ENCODE data around the gene FGF9.

FGF9 gene

GRCh38 chr13:21691500-21691899 is 20.6 kb downstream of the FGF9 start:
- no peak overlapping the region for H3K4me3 ChIP-seq (replicated peaks; ENCODE audit: low read depth, low read length)
- no peak for DNase-seq (ENCODE audit: extremely low read depth, insufficient read length)
- H3K27me3 ChIP-seq (replicated peaks; ENCODE audit: control insufficient read depth, insufficient read depth, low read length), result 0 out of 2 replicates have a peak, but pooled peaks cover 2% of the 10 kb centered on the region
- TF ChIP-seq CTCF (IDR thresholded peaks at IDR 0.05; ENCODE audit: insufficient read depth, low read length, poor library complexity, severe bottlenecking), result no peak
- H3K36me3 ChIP-seq (ENCODE audit: control insufficient read depth, insufficient read depth, low read length), result no peaks in the 10 kb centered on the region

GRCh38 chr13:21691928-21692327 is 21.1 kb downstream of the FGF9 start:
- H3K4me3 ChIP-seq (replicated peaks; ENCODE audit: low read depth, low read length), result no peak overlapping the region

GRCh38 chr13:21694831-21695230 is 24.0 kb downstream of the FGF9 start:
- Histone ChIP-seq H3K4me3 (replicated peaks; ENCODE audit: low read depth, low read length) (no peak overlapping the region), H3K36me3 (ENCODE audit: control insufficient read depth, insufficient read depth, low read length) (no peaks in the 10 kb centered on the region), H3K27me3 (replicated peaks; ENCODE audit: control insufficient read depth, insufficient read depth, low read length) (0 out of 2 replicates have a peak, but pooled peaks cover 2% of the 10 kb centered on the region)
- no peak for DNase-seq (ENCODE audit: extremely low read depth, insufficient read length)
- TF ChIP-seq CTCF (IDR thresholded peaks at IDR 0.05; ENCODE audit: insufficient read depth, low read length, poor library complexity, severe bottlenecking), result no peak

More at GRCh38 chr13:21691928-21692327, 21.1 kb downstream of the FGF9 start:
- no peak for DNase-seq (ENCODE audit: extremely low read depth, insufficient read length)
- 0 out of 2 replicates have a peak, but pooled peaks cover 2% of the 10 kb centered on the region for H3K27me3 ChIP-seq (replicated peaks; ENCODE audit: control insufficient read depth, insufficient read depth, low read length)
- no peaks in the 10 kb centered on the region for H3K36me3 ChIP-seq (ENCODE audit: control insufficient read depth, insufficient read depth, low read length)
- TF ChIP-seq CTCF (IDR thresholded peaks at IDR 0.05; ENCODE audit: insufficient read depth, low read length, poor library complexity, severe bottlenecking), result no peak

GRCh38 chr13:21695546-21695945 is 24.7 kb downstream of the FGF9 start:
- no peak for DNase-seq (ENCODE audit: extremely low read depth, insufficient read length)
- TF ChIP-seq CTCF (IDR thresholded peaks at IDR 0.05; ENCODE audit: insufficient read depth, low read length, poor library complexity, severe bottlenecking), result no peak
- Histone ChIP-seq H3K27me3 (replicated peaks; ENCODE audit: control insufficient read depth, insufficient read depth, low read length) (0 out of 2 replicates have a peak, but pooled peaks cover 2% of the 10 kb centered on the region), H3K4me3 (replicated peaks; ENCODE audit: low read depth, low read length) (no peak overlapping the region), H3K36me3 (ENCODE audit: control insufficient read depth, insufficient read depth, low read length) (no peaks in the 10 kb centered on the region)

- no peak for DNase-seq (ENCODE audit: extremely low read depth, insufficient read length)
- Histone ChIP-seq H3K4me3 (replicated peaks; ENCODE audit: low read depth, low read length) (no peak overlapping the region), H3K36me3 (ENCODE audit: control insufficient read depth, insufficient read depth, low read length) (no peaks in the 10 kb centered on the region), H3K27me3 (replicated peaks; ENCODE audit: control insufficient read depth, insufficient read depth, low read length) (no peaks in the 10 kb centered on the region)
- no peak for TF ChIP-seq CTCF (IDR thresholded peaks at IDR 0.05; ENCODE audit: insufficient read depth, low read length, poor library complexity, severe bottlenecking)
Measured at GRCh38 chr13:21696865-21697448, 26.1 kb downstream of the FGF9 start.

Data from GM06990 (cell line).